Osteocyte (in vitro differentiated cells): ENCODE data around the gene XPNPEP1. TPM values are rescaled to one million over a fixed set of nuclear protein-coding genes. Genes with fewer than 3 reads are reported as not detected.

Experiments
- DNase-seq: peaks from one replicate; pipeline ENCODE4 v3.0.0; 2021; ENCODE audit warnings: mixed read lengths; ENCODE audit not compliant: unreplicated experiment; ENCODE audit errors: extremely low spot score
- H3K27ac Mint-ChIP-seq: one replicate; pipeline ENCODE4 v1.8.0; 2021; ENCODE audit warnings: mild to moderate bottlenecking, mixed read lengths; ENCODE audit not compliant: unreplicated experiment
- H3K27me3 Mint-ChIP-seq: one replicate; pipeline ENCODE4 v1.8.0; 2021; ENCODE audit warnings: mixed read lengths; ENCODE audit not compliant: unreplicated experiment
- H3K36me3 Mint-ChIP-seq: one replicate; pipeline ENCODE4 v1.8.0; 2021; ENCODE audit warnings: mixed read lengths; ENCODE audit not compliant: unreplicated experiment
- H3K4me1 Mint-ChIP-seq: one replicate; pipeline ENCODE4 v1.8.0; 2021; ENCODE audit warnings: mixed read lengths; ENCODE audit not compliant: unreplicated experiment
- H3K4me3 Mint-ChIP-seq: one replicate; pipeline ENCODE4 v1.8.0; 2021; ENCODE audit warnings: mild to moderate bottlenecking, moderate library complexity, mixed read lengths; ENCODE audit not compliant: unreplicated experiment
- H3K9me3 Mint-ChIP-seq: one replicate; pipeline ENCODE4 v1.8.0; 2021; ENCODE audit warnings: mixed read lengths; ENCODE audit not compliant: unreplicated experiment
- total RNA-seq: library from RNA; stranded (reverse); gene quantifications from 2 replicates; pipeline ENCODE4 v1.2.1, GENCODE V29; 2021
- TF ChIP-seq, protein P1 (sequence below): fragments of 200-600 bp; sonication (generic); IDR thresholded peaks from 2 replicates; pipeline ENCODE4 v1.5.0; 2021; ENCODE audit warnings: antibody characterized with exemption, mild to moderate bottlenecking, moderate library complexity

XPNPEP1 gene
- total RNA-seq, 1 donor from 2014 or later, result 74.5 TPM

DNA sequence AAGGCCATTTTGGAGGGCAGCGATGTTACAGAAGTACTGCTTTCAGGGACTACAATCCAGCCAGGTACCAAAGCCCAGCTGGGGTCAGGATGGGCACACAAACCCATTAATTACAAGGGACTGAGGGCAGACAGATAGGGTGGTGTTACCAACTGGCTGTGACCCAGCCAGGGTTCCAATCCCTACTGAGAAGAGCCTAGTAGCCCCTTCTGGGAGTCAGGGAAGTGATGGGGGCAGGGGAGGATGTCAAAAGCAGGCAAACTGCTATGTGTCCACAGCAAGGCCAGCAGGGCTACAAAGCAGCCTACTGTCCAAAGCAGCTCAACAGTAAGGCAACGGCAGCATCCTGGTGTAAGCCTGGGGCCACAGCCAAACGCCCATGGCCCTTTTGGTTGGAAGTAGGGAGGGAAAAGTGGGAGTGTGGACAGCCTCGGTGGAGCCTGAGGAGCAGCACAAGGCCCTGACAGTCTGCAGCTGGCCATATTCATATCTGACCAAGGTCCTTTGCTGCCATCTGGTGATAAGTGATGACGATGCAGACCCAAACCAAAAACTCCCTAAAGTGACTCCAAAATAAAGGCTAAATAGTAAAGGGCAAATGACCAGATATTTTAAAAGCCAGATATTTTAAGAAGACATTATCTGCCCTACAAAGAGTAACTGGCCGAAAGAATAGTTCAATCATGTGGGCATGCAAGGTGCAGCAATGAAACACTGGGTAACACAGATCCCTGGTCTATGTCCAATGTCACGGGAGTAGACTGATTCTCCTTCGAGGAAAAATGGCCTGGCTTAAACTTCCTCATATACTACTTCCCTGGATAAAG is 56.9 kb downstream of the XPNPEP1 start:
- H3K27ac Mint-ChIP-seq, result no peak overlapping the region
- H3K27me3 Mint-ChIP-seq, result no peaks in the 10 kb centered on the region
- DNase-seq, result peak; percentile 54
- H3K4me1 Mint-ChIP-seq, result no peaks in the 10 kb centered on the region
- TF ChIP-seq, protein P1, sequence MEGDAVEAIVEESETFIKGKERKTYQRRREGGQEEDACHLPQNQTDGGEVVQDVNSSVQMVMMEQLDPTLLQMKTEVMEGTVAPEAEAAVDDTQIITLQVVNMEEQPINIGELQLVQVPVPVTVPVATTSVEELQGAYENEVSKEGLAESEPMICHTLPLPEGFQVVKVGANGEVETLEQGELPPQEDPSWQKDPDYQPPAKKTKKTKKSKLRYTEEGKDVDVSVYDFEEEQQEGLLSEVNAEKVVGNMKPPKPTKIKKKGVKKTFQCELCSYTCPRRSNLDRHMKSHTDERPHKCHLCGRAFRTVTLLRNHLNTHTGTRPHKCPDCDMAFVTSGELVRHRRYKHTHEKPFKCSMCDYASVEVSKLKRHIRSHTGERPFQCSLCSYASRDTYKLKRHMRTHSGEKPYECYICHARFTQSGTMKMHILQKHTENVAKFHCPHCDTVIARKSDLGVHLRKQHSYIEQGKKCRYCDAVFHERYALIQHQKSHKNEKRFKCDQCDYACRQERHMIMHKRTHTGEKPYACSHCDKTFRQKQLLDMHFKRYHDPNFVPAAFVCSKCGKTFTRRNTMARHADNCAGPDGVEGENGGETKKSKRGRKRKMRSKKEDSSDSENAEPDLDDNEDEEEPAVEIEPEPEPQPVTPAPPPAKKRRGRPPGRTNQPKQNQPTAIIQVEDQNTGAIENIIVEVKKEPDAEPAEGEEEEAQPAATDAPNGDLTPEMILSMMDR, result peak; percentile 43
- peaks cover 8% of the 10 kb centered on the region for H3K9me3 Mint-ChIP-seq
- no peak overlapping the region for H3K4me3 Mint-ChIP-seq
- H3K36me3 Mint-ChIP-seq, result peaks cover 59% of the 10 kb centered on the region

DNA sequence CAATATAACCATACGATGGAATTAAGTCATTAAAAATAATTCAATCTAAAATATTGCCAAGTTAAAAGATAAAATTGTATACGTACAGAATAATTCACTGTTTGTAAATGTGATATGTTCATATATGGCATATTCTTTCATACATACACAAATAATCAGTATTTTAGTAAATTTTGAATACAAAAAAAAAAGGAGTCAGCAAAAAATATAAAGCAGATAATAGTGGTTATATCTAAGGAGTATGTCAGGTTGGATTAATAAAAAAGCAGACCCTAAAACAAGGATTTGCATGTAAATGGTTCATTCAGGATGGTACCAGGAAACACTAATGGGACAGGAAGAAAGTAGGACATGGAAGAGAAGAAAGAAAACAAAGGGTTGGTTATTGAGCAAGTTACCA is 59.5 kb downstream of the XPNPEP1 start:
- Mint-ChIP-seq H3K4me3 (no peak overlapping the region), H3K4me1 (no peaks in the 10 kb centered on the region), H3K27me3 (no peaks in the 10 kb centered on the region), H3K9me3 (peaks cover 8% of the 10 kb centered on the region), H3K36me3 (peaks cover 50% of the 10 kb centered on the region), H3K27ac (no peak overlapping the region)
- TF ChIP-seq, protein P1, result no peak
- DNase-seq, result no peak

DNA sequence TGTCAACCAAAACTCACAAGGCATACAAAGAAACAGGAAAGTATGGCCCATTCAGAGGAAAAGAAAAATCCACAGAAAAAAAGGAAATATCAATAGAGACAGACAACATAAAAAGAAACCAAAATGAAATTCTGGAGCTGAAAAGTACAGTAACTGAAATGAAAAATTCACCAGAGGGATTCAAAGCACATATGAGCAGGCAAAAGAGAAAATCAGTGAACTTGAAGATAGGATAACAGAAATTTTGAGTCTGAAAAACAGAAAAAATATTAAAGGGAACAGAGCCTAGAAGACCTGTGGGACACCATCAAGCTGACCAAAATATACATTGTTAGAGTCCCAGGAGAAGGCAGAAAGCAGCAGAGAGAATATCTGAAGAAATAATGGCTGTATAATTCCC is 60.6 kb downstream of the XPNPEP1 start:
- Mint-ChIP-seq H3K36me3 (peaks cover 42% of the 10 kb centered on the region), H3K4me1 (no peaks in the 10 kb centered on the region), H3K27me3 (no peaks in the 10 kb centered on the region), H3K27ac (no peak overlapping the region), H3K4me3 (no peak overlapping the region), H3K9me3 (peaks cover 8% of the 10 kb centered on the region)
- DNase-seq, result no peak
- TF ChIP-seq, protein P1, result no peak

DNA sequence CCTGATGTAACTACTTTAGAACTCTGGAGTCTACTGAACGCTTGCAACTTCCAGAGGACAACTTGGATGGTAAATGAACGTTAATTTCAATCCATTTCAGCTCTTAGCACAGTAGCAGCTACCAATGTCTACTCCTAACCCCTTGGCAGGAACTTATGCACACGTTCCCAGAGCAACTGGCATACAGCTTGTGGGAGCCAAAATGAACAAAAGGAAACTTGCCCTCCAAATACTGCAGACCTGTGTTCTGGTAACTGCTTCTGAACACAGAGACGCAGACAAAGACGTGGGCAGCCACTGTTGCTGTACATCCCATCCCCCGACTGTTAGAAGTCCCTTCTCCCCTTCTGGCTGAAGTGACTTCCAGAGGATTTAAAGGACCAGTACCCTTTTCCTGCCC is 61.3 kb downstream of the XPNPEP1 start:
- no peak for DNase-seq
- H3K9me3 Mint-ChIP-seq, result peaks cover 8% of the 10 kb centered on the region
- H3K4me3 Mint-ChIP-seq, result no peak overlapping the region
- no peak overlapping the region for H3K27ac Mint-ChIP-seq
- no peaks in the 10 kb centered on the region for H3K27me3 Mint-ChIP-seq
- H3K36me3 Mint-ChIP-seq, result peaks cover 41% of the 10 kb centered on the region
- H3K4me1 Mint-ChIP-seq, result no peaks in the 10 kb centered on the region
- TF ChIP-seq, protein P1, result no peak

DNA sequence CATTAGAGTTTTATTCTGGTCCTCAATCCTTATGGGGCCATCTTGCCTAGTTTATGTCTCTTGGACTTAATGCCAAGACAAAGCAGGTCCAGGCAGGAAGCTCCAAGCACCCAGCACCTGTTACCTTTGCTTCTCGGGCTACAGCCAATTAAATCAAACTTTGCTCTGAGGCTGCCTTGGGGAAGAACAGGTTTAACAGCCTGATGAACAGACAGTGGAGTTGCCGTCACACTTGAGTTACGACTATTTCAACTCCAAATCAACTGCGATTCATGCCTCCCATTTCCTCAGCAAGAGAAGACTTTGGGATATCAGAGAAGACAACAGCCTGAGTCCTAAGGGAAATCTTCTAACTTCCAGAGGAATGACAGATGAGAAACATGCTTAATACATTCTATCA is 62.2 kb downstream of the XPNPEP1 start:
- Mint-ChIP-seq H3K36me3 (peaks cover 40% of the 10 kb centered on the region), H3K4me3 (no peak overlapping the region)

More for the DNA sequence above, 62.2 kb downstream of the XPNPEP1 start:
- Mint-ChIP-seq H3K27me3 (no peaks in the 10 kb centered on the region), H3K4me1 (no peaks in the 10 kb centered on the region), H3K27ac (no peak overlapping the region), H3K9me3 (peaks cover 8% of the 10 kb centered on the region)
- TF ChIP-seq, protein P1, result no peak
- no peak for DNase-seq
